Adrenal gland (tissue), 12 donors: ENCODE results near the gene TFAP2E. TPM values are rescaled to one million over a fixed set of nuclear protein-coding genes. Genes with fewer than 3 reads are reported as not detected.

Experiments used
- DNase-seq, 7 donors: peaks; one replicate each; pipeline ENCODE4 v3.0.0-alpha.2; 2019 to 2020
- H3K27ac ChIP-seq, 5 donors: fragments of 200-600 bp; sonication (generic) in 4 of 5; 1 replicate in 3 of 5; 2 replicates in 2 of 5; pipeline versions ENCODE4 v1.5.1 to v1.8.0; 2016 to 2020; ENCODE audit warnings: mild to moderate bottlenecking in 1 of 5
- H3K27me3 ChIP-seq: fragments of 200-600 bp; 2 replicates; pipeline ENCODE4 v1.8.0; 2021
- H3K36me3 ChIP-seq, 2 donors: fragments of 200-600 bp; replicated peaks in 1 of 2; 1 replicate in 1 of 2; 2 replicates in 1 of 2; pipeline versions ENCODE4 v1.5.1 to v1.8.0; 2018 to 2022
- H3K4me1 ChIP-seq, 2 donors: fragments of 200-600 bp; replicated peaks in 1 of 2; 1 replicate in 1 of 2; 2 replicates in 1 of 2; pipeline versions ENCODE4 v1.5.1 to v1.8.0; 2018 to 2021
- H3K4me3 ChIP-seq, 4 donors: fragments of 200-600 bp; sonication (generic) in 3 of 4; one replicate each; pipeline ENCODE4 v1.5.1; 2016 to 2018
- H3K9me3 ChIP-seq, 3 donors: fragments of 200-600 bp; sonication (generic) in 1 of 3; replicated peaks in 1 of 3; 1 replicate in 2 of 3; 2 replicates in 1 of 3; pipeline versions ENCODE4 v1.5.1 to v1.8.0; 2016 to 2021
- CTCF ChIP-seq, 6 experiments: fragments of 450-650 bp in 4 of 6; fragments of 200-600 bp in 2 of 6; sonication (generic) in 1 of 6; IDR thresholded peaks; 1 replicate in 5 of 6; 2 replicates in 1 of 6; pipeline versions ENCODE4 v1.5.1 to v1.8.0; 2016 to 2021; ENCODE audit warnings: antibody characterized with exemption in 6 of 6, mild to moderate bottlenecking in 2 of 6, moderate library complexity in 1 of 6
- POLR2A ChIP-seq, 2 donors: fragments of 450-650 bp; IDR thresholded peaks; one replicate each; pipeline ENCODE4 v1.6.1; 2017; ENCODE audit warnings: antibody characterized with exemption in 2 of 2, mild to moderate bottlenecking in 2 of 2, moderate library complexity in 1 of 2
- WGBS, 4 donors: extraction: QIAGEN DNeasy Blood & Tissue Kit in 2 of 4; methylation state at CpG; one replicate each; pipeline versions ENCODE4 v1.1.5 to v1.1.7; 2013 to 2017; 5-methylcytosine and 5-hydroxymethylcytosine counted together
- intact Hi-C, 2 donors: fragments of 100-400 bp; cut with DNase I; formaldehyde crosslinking; loops; one replicate each; pipeline versions ENCODE4 v1.14.1 to v1.15.0; 2022 to 2023
- polyA plus RNA-seq, 3 donors: library from polyadenylated mRNA; stranded (reverse); fragments of 200-250 nt in 2 of 3; fragments of 350-450 nt in 1 of 3; fragmentation: Illumina TruSeq in 1 of 3; extraction: RNeasy Lipid Tissue Mini Kit (QIAGEN cat#74804) in 1 of 3; gene quantifications; one replicate each; pipeline ENCODE4 v1.2.3, GENCODE V29; 2013 to 2014
- total RNA-seq, 9 donors: library from RNA; depleted of rRNA in 4 of 9; stranded (reverse); fragments of >200 nt in 4 of 9; fragments of 120-200 nt in 1 of 9; fragmentation: NEBNext Ultra II Directional in 1 of 9; extraction: Animal tissue kit (Norgen Biotek cat#: 25700) in 1 of 9; gene quantifications; one replicate each; pipeline versions ENCODE4 v1.1.0 to v1.2.4, GENCODE V29; 2013 to 2023
- donor health status: healthy with polysubstance abuse.
- donor health status: Bipolar disorder and iron deficiency.
- donor health status: DM: yes; HTN: yes; CAD: no.
- donor health status: DM: no; HTN: no; CAD: no.
- donor health status: DM: no; HTN: no; CAD: no.
- donor health status: DM: yes; HTN: yes; CAD: no.

The TFAP2E gene
- total and polyA plus RNA-seq, 12 donors: 0.21 to 2.1 (median 0.53) TPM; not detected in 4

- H3K27ac ChIP-seq: no peak overlapping the region
- 100% methylated on average over 1 to 2 of the region's 2 CpGs for WGBS, 4 donors
- H3K9me3 ChIP-seq: no peaks in the 10 kb centered on the region
- intact Hi-C loops: no loop called here
- no peak for DNase-seq
- no peaks in the 10 kb centered on the region for H3K27me3 ChIP-seq
- H3K4me1 ChIP-seq: peaks cover 0 to 21% of the 10 kb centered on the region in 2 donors
- no peak for TF ChIP-seq CTCF (IDR thresholded peaks at IDR 0.05)
- no peak for TF ChIP-seq POLR2A (IDR thresholded peaks at IDR 0.05)
- H3K4me3 ChIP-seq: no peak overlapping the region
- no peaks in the 10 kb centered on the region for H3K36me3 ChIP-seq
These were observed 42.2 kb upstream of the TFAP2E start for GRCh38 chr1:35530946-35531345.

GRCh38 chr1:35531368-35531767 is 41.7 kb upstream of the TFAP2E start:
- no peak for DNase-seq
- no peak overlapping the region for H3K27ac ChIP-seq
- WGBS, 4 donors: 82 to 88% (median 86%) methylated on average over 5 to 6 of the region's 6 CpGs
- no peaks in the 10 kb centered on the region for H3K9me3 ChIP-seq
- TF ChIP-seq CTCF (IDR thresholded peaks at IDR 0.05): no peak
- TF ChIP-seq POLR2A (IDR thresholded peaks at IDR 0.05): no peak
- no peaks in the 10 kb centered on the region for H3K36me3 ChIP-seq
- H3K27me3 ChIP-seq: no peaks in the 10 kb centered on the region
- peaks cover 0 to 23% of the 10 kb centered on the region in 2 donors for H3K4me1 ChIP-seq
- no peak overlapping the region for H3K4me3 ChIP-seq
- intact Hi-C loops: no loop called here

- 69 to 76% (median 75%) methylated on average over 1 of the region's 1 CpG for WGBS, 4 donors
- intact Hi-C loops: no loop called here
- Histone ChIP-seq H3K36me3 (no peaks in the 10 kb centered on the region), H3K27me3 (no peaks in the 10 kb centered on the region), H3K4me1 (peaks cover 9 to 36% of the 10 kb centered on the region in 2 donors), H3K4me3 (no peak overlapping the region), H3K27ac (peak overlapping the region in 1 of 5 donors; percentile 7), H3K9me3 (no peaks in the 10 kb centered on the region)
- no peak for DNase-seq
- TF ChIP-seq CTCF (IDR thresholded peaks at IDR 0.05) (no peak), POLR2A (IDR thresholded peaks at IDR 0.05) (no peak)
These were observed 40.5 kb upstream of the TFAP2E start for GRCh38 chr1:35532497-35533223.

GRCh38 chr1:35533586-35533985 is 39.5 kb upstream of the TFAP2E start:
- H3K36me3 ChIP-seq: no peaks in the 10 kb centered on the region
- no peak overlapping the region for H3K27ac ChIP-seq
- 19 to 36% (median 25%) methylated on average over 1 of the region's 1 CpG for WGBS, 4 donors
- no peaks in the 10 kb centered on the region for H3K9me3 ChIP-seq
- no peak overlapping the region for H3K4me3 ChIP-seq
- TF ChIP-seq CTCF (IDR thresholded peaks at IDR 0.05) (no peak), POLR2A (IDR thresholded peaks at IDR 0.05) (no peak)
- intact Hi-C loops: no loop called here
- H3K27me3 ChIP-seq: no peaks in the 10 kb centered on the region
- H3K4me1 ChIP-seq: peaks cover 13 to 42% of the 10 kb centered on the region in 2 donors
- DNase-seq: no peak
